Spleen (tissue), 7 donors: ENCODE results near the gene IGSF23.

Experiments
- POLR2AphosphoS5 ChIP-seq, 3 donors: sonication (generic); formaldehyde crosslinking; IDR thresholded peaks; one replicate each; pipeline ENCODE4 v1.5.1; 2017; ENCODE audit warnings: antibody characterized with exemption in 3 of 3
- TF ChIP-seq, protein P1 (sequence below), 11 experiments: fragments of 200-600 bp in 7 of 11; fragments of 450-650 bp in 4 of 11; sonication (generic) in 4 of 11; IDR thresholded peaks in 8 of 11; conservative IDR thresholded peaks in 3 of 11; 1 replicate in 7 of 11; 2 replicates in 4 of 11; pipeline versions ENCODE4 v1.4.0 to v1.8.0; 2016 to 2021; ENCODE audit warnings: antibody characterized with exemption in 11 of 11, inconsistent platforms in 4 of 11, mild to moderate bottlenecking in 1 of 11
- donor health status: DM: no; HTN: no; CAD: no; lungs with moderate emphysema.
- donor health status: DM: no; HTN: no; CAD: no.
- donor health status: DM: no; HTN: no; CAD: no.

DNA sequence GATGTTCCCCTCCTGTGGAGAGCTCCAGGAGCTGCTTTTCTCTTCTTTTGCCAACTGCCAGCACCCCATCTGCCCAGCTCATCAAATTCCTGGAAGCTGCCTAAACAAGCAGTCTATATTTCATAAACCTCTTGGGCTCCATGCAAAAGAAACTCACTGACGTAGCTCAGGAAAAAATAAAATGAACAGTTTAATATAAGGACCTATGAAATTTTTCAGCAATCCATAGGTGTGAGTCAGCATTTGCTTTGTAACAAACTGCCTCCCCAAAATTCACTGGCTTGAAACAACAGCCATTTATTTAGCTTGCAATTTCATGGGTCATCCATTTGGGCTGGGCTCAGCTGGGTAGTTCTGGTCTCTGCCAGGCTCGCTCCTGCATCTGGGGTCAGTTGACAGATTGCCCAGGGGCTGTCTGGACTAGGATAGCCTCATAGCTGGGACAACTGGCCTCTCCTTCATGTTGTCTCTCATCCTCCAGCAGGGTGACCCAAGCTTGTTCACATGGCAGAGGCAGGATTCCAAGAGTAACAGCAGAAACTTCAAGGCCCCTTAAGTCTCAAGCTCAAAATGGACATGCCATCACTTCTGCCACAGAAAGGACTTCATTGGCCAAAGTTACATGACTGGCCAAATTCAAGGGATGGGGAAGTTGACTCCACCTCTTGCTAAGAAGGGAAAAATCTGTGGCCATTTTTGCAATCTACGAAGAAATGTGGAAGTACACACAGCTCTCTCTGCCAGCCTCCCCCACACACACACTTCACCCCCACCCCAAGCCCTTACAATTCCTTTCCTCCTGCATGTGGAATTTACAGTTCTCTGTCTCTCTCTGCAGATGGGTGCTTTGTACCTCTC is 22.4 kb downstream of the IGSF23 start:
- TF ChIP-seq, protein P1, sequence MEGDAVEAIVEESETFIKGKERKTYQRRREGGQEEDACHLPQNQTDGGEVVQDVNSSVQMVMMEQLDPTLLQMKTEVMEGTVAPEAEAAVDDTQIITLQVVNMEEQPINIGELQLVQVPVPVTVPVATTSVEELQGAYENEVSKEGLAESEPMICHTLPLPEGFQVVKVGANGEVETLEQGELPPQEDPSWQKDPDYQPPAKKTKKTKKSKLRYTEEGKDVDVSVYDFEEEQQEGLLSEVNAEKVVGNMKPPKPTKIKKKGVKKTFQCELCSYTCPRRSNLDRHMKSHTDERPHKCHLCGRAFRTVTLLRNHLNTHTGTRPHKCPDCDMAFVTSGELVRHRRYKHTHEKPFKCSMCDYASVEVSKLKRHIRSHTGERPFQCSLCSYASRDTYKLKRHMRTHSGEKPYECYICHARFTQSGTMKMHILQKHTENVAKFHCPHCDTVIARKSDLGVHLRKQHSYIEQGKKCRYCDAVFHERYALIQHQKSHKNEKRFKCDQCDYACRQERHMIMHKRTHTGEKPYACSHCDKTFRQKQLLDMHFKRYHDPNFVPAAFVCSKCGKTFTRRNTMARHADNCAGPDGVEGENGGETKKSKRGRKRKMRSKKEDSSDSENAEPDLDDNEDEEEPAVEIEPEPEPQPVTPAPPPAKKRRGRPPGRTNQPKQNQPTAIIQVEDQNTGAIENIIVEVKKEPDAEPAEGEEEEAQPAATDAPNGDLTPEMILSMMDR (IDR thresholded peaks at IDR 0.05 in 8 of 11, conservative IDR thresholded peaks at IDR 0.05 in 3 of 11) = no peak
- no peak for TF ChIP-seq POLR2AphosphoS5 (IDR thresholded peaks at IDR 0.05)
